Endothelial cell of umbilical vein (primary cell): ENCODE measurements around the gene NAA60. TPM values are rescaled to one million over a fixed set of nuclear protein-coding genes. Genes with fewer than 3 reads are reported as not detected.

ENCODE experiments used
- BruUV-seq: library from RNA; stranded (reverse); fragments of 400-500 nt; replicated peaks from 2 replicates; lab custom pipeline; 2021; lab: Mats Ljungman, UMichigan
- CTCF ChIA-PET: fragments of 300-600, 350-600 bp; sonication (Branson Sonifier 250); formaldehyde crosslinking; loops from one replicate; lab custom pipeline; 2021; ENCODE audit warnings: antibody characterized with exemption, inconsistent platforms; lab: Charles Lee
- POLR2A ChIA-PET: fragments of 300-600, 350-600 bp; sonication (Branson Sonifier 250); formaldehyde crosslinking; loops from one replicate; lab custom pipeline; 2021; ENCODE audit warnings: antibody characterized with exemption, inconsistent platforms; lab: Charles Lee
- DNase-seq: peaks from one replicate; pipeline ENCODE4 v3.0.0-alpha.2; 2011; ENCODE audit warnings: low read depth, low spot score
- FAIRE-seq: peaks from 2 replicates; lab custom pipeline; 2011; peaks lifted over from hg19 to GRCh38; lab: Jason Lieb, UNC
- H2AFZ ChIP-seq: 2 replicates; pipeline ENCODE4 v1.6.0; 2012; ENCODE audit warnings: low read depth, low read length, control low read depth, inconsistent platforms
- H3K27ac ChIP-seq: 2 replicates; pipeline ENCODE4 v1.5.1; 2011; ENCODE audit warnings: low read depth, mild to moderate bottlenecking, control low read depth, low read length, moderate library complexity; ENCODE audit not compliant: insufficient read depth
- H3K27me3 ChIP-seq, 2 experiments: 2 replicates each; pipeline versions ENCODE4 v1.6.0 to v1.6.1; 2011; ENCODE audit warnings: low read length in 2 of 2, mixed read lengths in 1 of 2; ENCODE audit not compliant: control insufficient read depth in 2 of 2, insufficient read depth in 2 of 2
- H3K36me3 ChIP-seq, 2 experiments: 2 replicates in 1 of 2; 3 replicates in 1 of 2; pipeline ENCODE4 v1.5.1; 2011; ENCODE audit warnings: low read length in 2 of 2, mild to moderate bottlenecking in 1 of 2, moderate library complexity in 1 of 2; ENCODE audit not compliant: control insufficient read depth in 2 of 2, insufficient read depth in 2 of 2; ENCODE audit errors: extremely low read depth in 1 of 2
- H3K4me1 ChIP-seq: 3 replicates; pipeline ENCODE4 v1.5.1; 2011; ENCODE audit warnings: mild to moderate bottlenecking, low read length; ENCODE audit not compliant: control insufficient read depth, insufficient read depth; ENCODE audit errors: extremely low read depth
- H3K4me2 ChIP-seq: 2 replicates; pipeline ENCODE4 v1.6.1; 2011; ENCODE audit warnings: low read length, control low read depth, mixed read lengths; ENCODE audit not compliant: insufficient read depth
- H3K4me3 ChIP-seq, 3 experiments: fragments of 200-600 bp in 1 of 3; sonication (generic), shearing (Covaris generic) in 1 of 3; replicated peaks in 1 of 3; 2 replicates each; pipeline ENCODE4 v1.5.1; 2011 to 2016; ENCODE audit warnings: control low read depth in 3 of 3, low read length in 3 of 3, mild to moderate bottlenecking in 2 of 3, inconsistent platforms in 1 of 3, low read depth in 1 of 3, moderate library complexity in 1 of 3; ENCODE audit not compliant: insufficient read depth in 1 of 3
- H3K79me2 ChIP-seq: 2 replicates; pipeline ENCODE4 v1.6.0; 2012; ENCODE audit warnings: low read length, inconsistent platforms; ENCODE audit not compliant: control insufficient read depth, insufficient read depth
- H3K9ac ChIP-seq: replicated peaks from 2 replicates; pipeline ENCODE3; 2011; ENCODE audit warnings: low read length, control low read depth; ENCODE audit not compliant: insufficient read depth; ENCODE audit errors: extremely low read depth
- H3K9me1 ChIP-seq: replicated peaks from 3 replicates; pipeline ENCODE4 v1.6.0; 2011; ENCODE audit warnings: mild to moderate bottlenecking, low read length; ENCODE audit not compliant: control insufficient read depth, insufficient read depth; ENCODE audit errors: extremely low read depth
- H3K9me3 ChIP-seq: replicated peaks from 2 replicates; pipeline ENCODE4 v1.5.1; 2012; ENCODE audit warnings: low read length, inconsistent platforms; ENCODE audit not compliant: control insufficient read depth, insufficient read depth
- H4K20me1 ChIP-seq: replicated peaks from 2 replicates; pipeline ENCODE3; 2011; ENCODE audit warnings: mild to moderate bottlenecking, low read length; ENCODE audit not compliant: control insufficient read depth, insufficient read depth; ENCODE audit errors: extremely low read depth
- CTCF ChIP-seq, 2 donors: IDR thresholded peaks; 1 replicate in 1 of 2; 2 replicates in 1 of 2; pipeline ENCODE4 v1.5.1; 2011; ENCODE audit warnings: low read length in 2 of 2, mild to moderate bottlenecking in 2 of 2, moderate library complexity in 2 of 2, control low read depth in 1 of 2, inconsistent platforms in 1 of 2, low read depth in 1 of 2; ENCODE audit not compliant: insufficient read depth in 1 of 2; ENCODE audit errors: extremely low read depth in 1 of 2
- EZH2 ChIP-seq: IDR thresholded peaks from 2 replicates; pipeline ENCODE4 v1.6.1; 2012; ENCODE audit warnings: borderline replicate concordance, low read depth, mild to moderate bottlenecking, moderate library complexity, low read length, inconsistent platforms; ENCODE audit not compliant: severe bottlenecking
- FOS ChIP-seq: IDR thresholded peaks from 2 replicates; pipeline ENCODE4 v1.6.1; 2011; ENCODE audit warnings: mild to moderate bottlenecking, low read length, moderate library complexity, borderline replicate concordance; ENCODE audit not compliant: insufficient read depth
- GATA2 ChIP-seq: IDR thresholded peaks from 2 replicates; pipeline ENCODE4 v1.7.0; 2011; ENCODE audit warnings: low read depth, mild to moderate bottlenecking, moderate library complexity, mixed read lengths, low read length; ENCODE audit not compliant: insufficient read length, insufficient read depth
- MAX ChIP-seq: IDR thresholded peaks from 2 replicates; pipeline ENCODE4 v1.6.1; 2011; ENCODE audit not compliant: insufficient read depth, insufficient read length
- MYC ChIP-seq: IDR thresholded peaks from one replicate; pipeline ENCODE4 v1.6.1; 2011; ENCODE audit warnings: mild to moderate bottlenecking, low read depth, low read length
- POLR2A ChIP-seq: IDR thresholded peaks from 2 replicates; pipeline ENCODE4 v1.6.1; 2012; ENCODE audit warnings: low read depth, mild to moderate bottlenecking, control low read depth, low read length
- dilution Hi-C: fragments of 300-500 bp; cut with MboI; formaldehyde crosslinking; loops from one replicate; pipeline ENCODE4 v1.15.0; 2019; ENCODE audit warnings: low sequenced_read_pairs; ENCODE audit not compliant: extremely low pct_ligation_motif_present
- intact Hi-C: fragments of 100-400 bp; cut with micrococcal nuclease; formaldehyde crosslinking; loops from one replicate; pipeline ENCODE4 v1.10.0; 2022
- polyA plus RNA-seq, 4 experiments: library from polyadenylated mRNA; depleted of rRNA in 3 of 4; stranded (reverse) in 3 of 4; unstranded in 1 of 4; fragments of >200 nt; gene quantifications; 2 replicates each; pipeline versions ENCODE4 v1.2.1 to v1.2.3, GENCODE V29; 2011 to 2012; ENCODE audit warnings: missing spikeins in 1 of 4
- total RNA-seq: library from RNA; stranded (reverse); gene quantifications from 2 replicates; pipeline ENCODE4 v1.2.3, GENCODE V29; 2021

NAA60 gene
- total and polyA plus RNA-seq, 2 donors (not counting 3 experiments of a cell fraction or from before 2014, with no cell fraction given) = 22.1 to 42.9 TPM

- H4K20me1 ChIP-seq = no peaks in the 10 kb centered on the region
- H3K27me3 ChIP-seq = no peaks in the 10 kb centered on the region
- intact Hi-C loops (no loop called here), dilution Hi-C loops (no loop called here)
- H3K36me3 ChIP-seq = peaks cover 0 to 43% of the 10 kb centered on the region in 2 experiments
- no peaks in the 10 kb centered on the region for H3K4me1 ChIP-seq
- TF ChIP-seq FOS (no peak), CTCF (IDR thresholded peaks at IDR 0.05; ENCODE audit: extremely low read depth in 1 of 2, insufficient read depth in 1 of 2, low read depth in 1 of 2, low read length in 2 of 2) (no peak), POLR2A (no peak), EZH2 (no peak), MYC (no peak), GATA2 (no peak), MAX (no peak)
- DNase-seq = no peak
- POLR2A ChIA-PET = no interaction called here
- CTCF ChIA-PET = interaction anchor here (1.4 kb wide), 1 partner anchor 12 kb away, joined by 3 read pairs; no protein-coding TSS in a partner anchor
- BruUV-seq = no TSS peak
- H3K9me3 ChIP-seq = no peaks in the 10 kb centered on the region
- no peak overlapping the region for H3K4me3 ChIP-seq
- H3K27ac ChIP-seq = no peak overlapping the region
- no peak for FAIRE-seq
- H3K79me2 ChIP-seq = no peaks in the 10 kb centered on the region
- no peak overlapping the region for H2AFZ ChIP-seq
- no peaks in the 10 kb centered on the region for H3K9me1 ChIP-seq
- H3K4me2 ChIP-seq = no peak overlapping the region
- no peak overlapping the region for H3K9ac ChIP-seq
Measured at GRCh38 chr16:3486506-3487215, 43.2 kb downstream of the NAA60 start.
